Mammary epithelial cell (primary cell): ENCODE data around the gene FKBP14.

ENCODE experiments used
- EZH2 ChIP-seq: IDR thresholded peaks from 2 replicates; pipeline ENCODE4 v1.6.1; 2012; ENCODE audit warnings: low read length, inconsistent platforms, borderline replicate concordance
- TF ChIP-seq, protein P1 (sequence below), 2 donors: IDR thresholded peaks in 1 of 2; conservative IDR thresholded peaks in 1 of 2; 2 replicates each; pipeline ENCODE4 v1.5.1; 2011 to 2012; ENCODE audit warnings: inconsistent platforms in 2 of 2, low read length in 2 of 2, mild to moderate bottlenecking in 2 of 2, control low read depth in 1 of 2, low read depth in 1 of 2; ENCODE audit not compliant: insufficient read depth in 1 of 2; ENCODE audit errors: extremely low read depth in 1 of 2

- no peak for TF ChIP-seq EZH2
- TF ChIP-seq, protein P1, sequence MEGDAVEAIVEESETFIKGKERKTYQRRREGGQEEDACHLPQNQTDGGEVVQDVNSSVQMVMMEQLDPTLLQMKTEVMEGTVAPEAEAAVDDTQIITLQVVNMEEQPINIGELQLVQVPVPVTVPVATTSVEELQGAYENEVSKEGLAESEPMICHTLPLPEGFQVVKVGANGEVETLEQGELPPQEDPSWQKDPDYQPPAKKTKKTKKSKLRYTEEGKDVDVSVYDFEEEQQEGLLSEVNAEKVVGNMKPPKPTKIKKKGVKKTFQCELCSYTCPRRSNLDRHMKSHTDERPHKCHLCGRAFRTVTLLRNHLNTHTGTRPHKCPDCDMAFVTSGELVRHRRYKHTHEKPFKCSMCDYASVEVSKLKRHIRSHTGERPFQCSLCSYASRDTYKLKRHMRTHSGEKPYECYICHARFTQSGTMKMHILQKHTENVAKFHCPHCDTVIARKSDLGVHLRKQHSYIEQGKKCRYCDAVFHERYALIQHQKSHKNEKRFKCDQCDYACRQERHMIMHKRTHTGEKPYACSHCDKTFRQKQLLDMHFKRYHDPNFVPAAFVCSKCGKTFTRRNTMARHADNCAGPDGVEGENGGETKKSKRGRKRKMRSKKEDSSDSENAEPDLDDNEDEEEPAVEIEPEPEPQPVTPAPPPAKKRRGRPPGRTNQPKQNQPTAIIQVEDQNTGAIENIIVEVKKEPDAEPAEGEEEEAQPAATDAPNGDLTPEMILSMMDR (conservative IDR thresholded peaks at IDR 0.05 in 1 of 2, IDR thresholded peaks at IDR 0.05 in 1 of 2; ENCODE audit: extremely low read depth in 1 of 2, insufficient read depth in 1 of 2, low read depth in 1 of 2, low read length in 2 of 2), result no peak
Measured at GRCh38 chr7:30022991-30023390, 3.5 kb downstream of the FKBP14 start.
